GM12878 (cell line): ENCODE results near the gene ZNF592. TPM values are rescaled to one million over a fixed set of nuclear protein-coding genes. Genes with fewer than 3 reads are reported as not detected.
A peak's percentile ranks its signal among the peaks of the same experiment; 100 is the strongest.

Experiments used
- ATAC-seq: fragments of 200-7000 bp; cut with Tn5 transposase; 3 replicates; pipeline ENCODE4 v1.9.1; 2020; ENCODE audit warnings: mild to moderate bottlenecking, moderate library complexity
- BruUV-seq: library from RNA; stranded (reverse); fragments of 400-500 nt; replicated peaks from 2 replicates; lab custom pipeline; 2021; lab: Mats Ljungman, UMichigan
- CTCF ChIA-PET: fragments of 300-600 bp; sonication (Branson Sonifier 250); formaldehyde crosslinking; extraction: SDS; loops from one replicate; lab custom pipeline; 2021; ENCODE audit warnings: inconsistent platforms; lab: Yijun Ruan, JAX
- POLR2A ChIA-PET: fragments of 350-600 bp; formaldehyde crosslinking; extraction: SDS; loops from one replicate; lab custom pipeline; 2021; ENCODE audit warnings: inconsistent platforms; lab: Charles Lee
- RAD21 ChIA-PET: fragments of 300-600 bp; sonication (Branson Sonifier 250); formaldehyde crosslinking; loops from one replicate; lab custom pipeline; 2023; ENCODE audit warnings: antibody characterized with exemption; ENCODE audit not compliant: unreplicated experiment; lab: Charles Lee
- SMC1A ChIA-PET: fragments of 300-600 bp; sonication (Branson Sonifier 250); formaldehyde crosslinking; loops from one replicate; lab custom pipeline; 2023; ENCODE audit not compliant: unreplicated experiment, uncharacterized antibody; lab: Charles Lee
- DNase-seq: peaks from one replicate; pipeline ENCODE4 v3.0.0-alpha.2; 2011; ENCODE audit warnings: low read depth, low spot score
- FAIRE-seq: peaks from 3 replicates; lab custom pipeline; 2011; peaks lifted over from hg19 to GRCh38; lab: Jason Lieb, UNC
- H2AFZ ChIP-seq: 2 replicates; pipeline ENCODE4 v1.6.0; 2011; ENCODE audit warnings: low read depth, low read length, control low read depth; ENCODE audit not compliant: control insufficient read depth
- H3K27ac ChIP-seq: 2 replicates; pipeline ENCODE4 v1.5.1; 2011; ENCODE audit warnings: control low read depth; ENCODE audit not compliant: control insufficient read depth, insufficient read depth
- H3K27me3 ChIP-seq, 2 experiments: replicated peaks in 1 of 2; 2 replicates each; pipeline versions ENCODE4 v1.6.0 to v1.6.1; 2011; ENCODE audit warnings: low read length in 1 of 2; ENCODE audit not compliant: control insufficient read depth in 2 of 2, insufficient read depth in 2 of 2
- H3K36me3 ChIP-seq, 2 experiments: 2 replicates each; pipeline ENCODE4 v1.5.1; 2011; ENCODE audit warnings: low read length in 1 of 2; ENCODE audit not compliant: control insufficient read depth in 2 of 2, insufficient read depth in 2 of 2
- H3K4me1 ChIP-seq: 2 replicates; pipeline ENCODE4 v1.6.1; 2011; ENCODE audit warnings: mild to moderate bottlenecking, low read length, moderate library complexity, mixed read lengths; ENCODE audit not compliant: control insufficient read depth, insufficient read depth
- H3K4me2 ChIP-seq: 2 replicates; pipeline ENCODE4 v1.6.0; 2011; ENCODE audit warnings: control low read depth; ENCODE audit not compliant: control insufficient read depth, insufficient read depth
- H3K4me3 ChIP-seq: fragments of 200-600 bp; sonication (generic); 2 replicates; pipeline ENCODE4 v1.5.1; 2016
- H3K79me2 ChIP-seq: 2 replicates; pipeline ENCODE4 v1.6.0; 2011; ENCODE audit warnings: low read length; ENCODE audit not compliant: control insufficient read depth, insufficient read depth
- H3K9ac ChIP-seq: 2 replicates; pipeline ENCODE4 v1.8.0; 2011; ENCODE audit warnings: low read length, control low read depth, mixed read lengths; ENCODE audit not compliant: control insufficient read depth, insufficient read depth
- H3K9me3 ChIP-seq: replicated peaks from 3 replicates; pipeline ENCODE4 v1.5.1; 2011; ENCODE audit warnings: mild to moderate bottlenecking, low read length; ENCODE audit not compliant: control insufficient read depth, insufficient read depth
- H4K20me1 ChIP-seq: 2 replicates; pipeline ENCODE4 v1.6.0; 2011; ENCODE audit not compliant: control insufficient read depth, insufficient read depth
- ETV6 ChIP-seq, 2 experiments: fragments of 450-650 bp in 1 of 2; IDR thresholded peaks in 1 of 2; conservative IDR thresholded peaks in 1 of 2; 2 replicates each; pipeline ENCODE4 v1.6.1; 2014; ENCODE audit warnings: antibody characterized with exemption in 1 of 2, borderline replicate concordance in 1 of 2, low read depth in 1 of 2, mild to moderate bottlenecking in 1 of 2, moderate library complexity in 1 of 2
- RAD21 ChIP-seq: IDR thresholded peaks from 2 replicates; pipeline ENCODE4 v1.6.1; 2011; ENCODE audit warnings: mild to moderate bottlenecking, low read depth, low read length, moderate library complexity; ENCODE audit not compliant: insufficient read depth
- SREBF1 ChIP-seq: IDR thresholded peaks from 2 replicates; pipeline ENCODE4 v1.6.1; 2012; ENCODE audit warnings: mild to moderate bottlenecking, low read length
- TBL1XR1 ChIP-seq: IDR thresholded peaks from 2 replicates; pipeline ENCODE4 v1.6.1; 2012; ENCODE audit warnings: low read depth, low read length, improper control_type of control experiment
- WRNIP1 ChIP-seq: IDR thresholded peaks from 2 replicates; pipeline ENCODE4 v1.6.1; 2011; ENCODE audit warnings: low read depth, low read length, improper control_type of control experiment, borderline replicate concordance
- WGBS: methylation state at CpG from one replicate; pipeline ENCODE4 v1.1.6; 2016; ENCODE audit warnings: low lambda C conversion rate; ENCODE audit not compliant: insufficient replicate concordance, insufficient coverage; ENCODE audit errors: missing lambda C conversion rate; 5-methylcytosine and 5-hydroxymethylcytosine counted together
- in situ Hi-C: fragments of 300-500 bp; cut with MboI; formaldehyde crosslinking; loops from 9 replicates; pipeline ENCODE4 v1.14.3; 2018; ENCODE audit warnings: mixed read lengths
- intact Hi-C: fragments of 100-400 bp; cut with micrococcal nuclease; formaldehyde crosslinking; loops from one replicate; pipeline ENCODE4 v1.14.2; 2022; ENCODE audit not compliant: unreplicated experiment
- polyA plus RNA-seq, 11 experiments: library from polyadenylated mRNA; depleted of rRNA in 4 of 11; unstranded in 6 of 11; stranded (reverse) in 5 of 11; fragments of >200 nt; fragmentation: Nextera tagmentation in 4 of 11; fragmentation: Illumina TruSeq in 1 of 11; extraction: Ambion mirVana in 4 of 11; extraction: Trizol in 1 of 11; gene quantifications; 1 replicate in 1 of 11; 2 replicates in 10 of 11; pipeline versions ENCODE4 v1.2.1 to v1.2.3, GENCODE V29; 2011 to 2016; ENCODE audit warnings: inconsistent platforms in 2 of 11, missing spikeins in 2 of 11, low read depth in 1 of 11
- total RNA-seq, 4 experiments: library from RNA; depleted of rRNA in 3 of 4; stranded (reverse); fragments of >200 nt in 3 of 4; fragmentation: Illumina TruSeq in 1 of 4; extraction: Trizol in 1 of 4; gene quantifications; 2 replicates each; pipeline versions ENCODE4 v1.2.1 to v1.2.3, GENCODE V29; 2013 to 2021
- TF ChIP-seq, protein P1 (sequence below): fragments of 150-350 bp; IDR thresholded peaks from 2 replicates; pipeline ENCODE4 v1.6.1; 2014; ENCODE audit warnings: mild to moderate bottlenecking, low read depth, low read length

The ZNF592 gene
- total and polyA plus RNA-seq, 10 of the 15 experiments (the other 5 are each of a cell fraction or from before 2014, with no cell fraction given): 0.95 to 23.7 (median 8.6) TPM

DNA sequence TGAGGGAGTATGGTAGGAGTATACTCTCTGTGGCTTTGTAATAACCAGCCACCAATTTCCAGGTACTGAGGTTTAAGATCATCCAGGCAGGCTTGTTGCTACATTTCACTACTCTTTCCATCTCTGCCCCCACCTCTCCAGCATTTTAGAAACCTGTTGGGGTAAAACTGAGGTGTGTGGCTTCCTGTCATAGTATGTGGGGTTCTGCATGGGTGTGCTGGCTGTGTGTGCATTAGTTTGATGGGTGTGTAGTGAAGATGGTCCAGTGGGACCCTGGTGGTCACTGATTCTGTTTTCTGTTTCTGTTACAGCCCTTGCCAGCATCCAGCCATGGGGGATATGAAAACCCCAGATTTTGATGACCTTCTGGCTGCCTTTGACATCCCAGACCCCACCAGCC, 34.0 kb downstream of the ZNF592 start (continued):
- TF ChIP-seq SREBF1 (no peak), ETV6 (conservative IDR thresholded peaks at IDR 0.05 in 1 of 2, IDR thresholded peaks at IDR 0.05 in 1 of 2; ENCODE audit: borderline replicate concordance in 1 of 2, low read depth in 1 of 2) (no peak), WRNIP1 (no peak)
- TF ChIP-seq, protein P1, sequence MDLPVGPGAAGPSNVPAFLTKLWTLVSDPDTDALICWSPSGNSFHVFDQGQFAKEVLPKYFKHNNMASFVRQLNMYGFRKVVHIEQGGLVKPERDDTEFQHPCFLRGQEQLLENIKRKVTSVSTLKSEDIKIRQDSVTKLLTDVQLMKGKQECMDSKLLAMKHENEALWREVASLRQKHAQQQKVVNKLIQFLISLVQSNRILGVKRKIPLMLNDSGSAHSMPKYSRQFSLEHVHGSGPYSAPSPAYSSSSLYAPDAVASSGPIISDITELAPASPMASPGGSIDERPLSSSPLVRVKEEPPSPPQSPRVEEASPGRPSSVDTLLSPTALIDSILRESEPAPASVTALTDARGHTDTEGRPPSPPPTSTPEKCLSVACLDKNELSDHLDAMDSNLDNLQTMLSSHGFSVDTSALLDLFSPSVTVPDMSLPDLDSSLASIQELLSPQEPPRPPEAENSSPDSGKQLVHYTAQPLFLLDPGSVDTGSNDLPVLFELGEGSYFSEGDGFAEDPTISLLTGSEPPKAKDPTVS: no peak

DNA sequence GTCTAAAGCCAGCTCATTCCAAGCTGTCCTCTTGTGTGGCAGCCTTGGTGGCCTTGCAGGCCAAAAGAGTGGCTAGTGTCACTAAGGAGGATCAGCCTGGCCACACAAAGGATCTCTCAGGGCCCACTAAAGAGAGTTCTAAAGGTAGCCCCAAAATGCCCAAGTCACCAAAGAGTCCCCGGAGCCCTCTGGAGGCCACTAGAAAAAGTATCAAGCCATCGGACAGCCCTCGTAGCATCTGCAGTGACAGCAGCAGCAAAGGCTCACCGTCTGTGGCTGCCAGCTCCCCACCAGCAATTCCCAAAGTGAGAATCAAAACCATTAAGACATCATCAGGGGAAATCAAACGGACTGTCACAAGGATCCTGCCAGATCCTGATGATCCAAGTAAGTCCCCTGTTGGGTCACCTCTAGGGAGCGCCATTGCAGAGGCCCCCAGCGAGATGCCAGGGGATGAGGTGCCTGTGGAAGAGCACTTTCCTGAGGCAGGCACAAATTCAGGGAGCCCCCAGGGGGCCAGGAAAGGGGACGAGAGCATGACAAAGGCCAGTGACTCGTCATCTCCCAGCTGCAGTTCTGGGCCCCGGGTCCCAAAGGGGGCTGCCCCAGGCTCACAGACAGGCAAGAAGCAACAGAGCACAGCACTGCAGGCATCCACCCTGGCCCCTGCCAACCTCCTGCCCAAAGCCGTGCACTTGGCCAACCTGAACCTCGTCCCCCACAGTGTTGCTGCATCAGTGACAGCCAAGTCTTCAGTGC, 35.3 kb downstream of the ZNF592 start:
- in situ Hi-C loops: no loop called here
- Histone ChIP-seq H3K9me3 (no peaks in the 10 kb centered on the region), H3K4me1 (peaks cover 14% of the 10 kb centered on the region), H3K4me2 (no peak overlapping the region), H2AFZ (no peak overlapping the region), H4K20me1 (peaks cover 3% of the 10 kb centered on the region; the same call in 1 of the 2 replicates), H3K36me3 (peaks cover 39% of the 10 kb centered on the region in 2 experiments), H3K27me3 (no peaks in the 10 kb centered on the region), H3K79me2 (peaks cover 19% of the 10 kb centered on the region)
- ATAC-seq (no peak), DNase-seq (no peak), FAIRE-seq (no peak)
- intact Hi-C loops: no loop called here
- TF ChIP-seq TBL1XR1: no peak
- TF ChIP-seq RAD21: 0 out of 2 replicates have a peak, but pooled peaks have one; percentile 15
- TF ChIP-seq, all 136 proteins: peak for 1
- CTCF ChIA-PET: interaction anchor here (0.7 to 1.0 kb wide), 2 partner anchors 8 to 128 kb away, joined by 3 read pairs; no protein-coding TSS in a partner anchor
- WGBS: 77% methylated on average over 12 of the region's 12 CpGs
- H3K4me3 ChIP-seq: no peak overlapping the region
- H3K27ac ChIP-seq: no peak overlapping the region
- BruUV-seq: TSS peak; percentile 25
- POLR2A ChIA-PET: no interaction called here
- SMC1A ChIA-PET: no interaction called here
- H3K9ac ChIP-seq: no peak overlapping the region
- RAD21 ChIA-PET: no interaction called here
